EL (cell line): ENCODE measurements around the gene NR0B2.

ENCODE experiments used
- DNase-seq: peaks from one replicate; pipeline ENCODE4 v3.0.0-alpha.2; 2016

Gene NR0B2

GRCh38 chr1:26932531-26932930 is 18.8 kb upstream of the NR0B2 start:
- no peak for DNase-seq

DNA sequence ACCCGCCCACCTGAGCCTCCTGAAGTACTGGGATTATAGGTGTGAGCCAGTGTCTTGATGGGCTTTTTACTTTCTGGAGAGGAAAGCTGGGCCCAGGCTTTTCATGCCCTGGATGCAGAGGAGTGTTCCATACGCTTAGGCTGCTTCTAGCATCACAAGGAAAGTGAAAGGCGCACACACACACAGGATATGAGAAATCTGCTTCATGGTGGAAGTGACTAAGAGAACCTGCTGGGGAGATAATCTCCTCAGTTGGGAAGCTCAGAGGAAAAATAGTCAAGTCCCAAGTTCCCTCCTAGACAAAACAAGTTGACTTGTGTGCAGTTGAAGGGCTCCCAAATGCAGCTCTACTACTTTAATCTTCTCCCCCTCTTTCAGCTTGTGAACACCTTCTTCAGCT is 9.9 kb upstream of the NR0B2 start:
- DNase-seq: peak; percentile 47

GRCh38 chr1:26922901-26923300 is 9.1 kb upstream of the NR0B2 start:
- DNase-seq: no peak

GRCh38 chr1:26922431-26922729 is 8.6 kb upstream of the NR0B2 start:
- no peak for DNase-seq

DNA sequence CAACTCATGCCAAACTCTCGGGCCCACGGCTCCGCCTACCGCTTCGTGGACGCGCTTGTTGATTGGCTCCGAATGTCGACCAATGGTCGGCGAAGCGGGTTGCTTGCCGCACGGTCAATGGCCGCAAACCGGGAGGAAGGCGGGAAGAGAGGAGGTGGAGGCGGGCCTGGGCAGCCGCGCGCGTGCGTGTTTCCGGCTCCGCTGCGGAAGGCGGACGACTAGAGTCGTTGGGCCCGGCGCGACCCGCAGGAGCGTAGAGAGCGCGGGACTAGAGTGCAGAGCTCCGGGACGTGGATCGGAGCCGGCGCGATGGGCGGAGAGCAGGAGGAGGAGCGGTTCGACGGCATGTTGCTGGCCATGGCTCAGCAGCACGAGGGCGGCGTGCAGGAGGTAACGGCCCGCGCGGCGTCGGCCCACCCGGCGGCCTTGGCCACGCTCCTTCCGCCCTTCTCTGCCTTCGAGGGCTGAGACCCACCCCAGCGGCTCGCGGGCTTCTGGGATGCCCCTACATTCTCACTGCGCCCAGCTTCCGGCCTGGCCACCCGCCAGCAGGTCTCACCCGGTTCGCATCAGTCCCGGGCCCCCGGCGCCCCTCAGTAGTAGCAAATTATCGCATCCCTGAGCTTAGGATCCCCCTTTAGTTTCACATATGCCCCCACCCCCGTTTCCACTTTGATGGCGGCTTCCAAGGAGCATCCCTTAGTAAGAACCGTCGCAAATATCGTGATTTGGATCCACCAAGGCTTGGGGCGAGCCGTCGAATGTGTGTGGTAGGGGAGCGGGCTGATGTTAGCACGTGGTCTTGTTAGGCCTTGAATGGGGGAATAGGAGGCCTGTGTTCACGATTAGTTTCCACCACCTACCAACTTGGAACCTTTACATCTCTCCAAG is 8.0 kb upstream of the NR0B2 start, which contains the start of gene NUDC:
NUDC (plus strand) TSS at position 204 of the 891 bp plus-strand sequence; CDS start at position 310, 106 bp downstream.
- peak; percentile 97 for DNase-seq

GRCh38 chr1:26921126-26921539 is 7.4 kb upstream of the NR0B2 start:
- DNase-seq: no peak

GRCh38 chr1:26915204-26915842 is 1.5 kb upstream of the NR0B2 start:
- DNase-seq: no peak

DNA sequence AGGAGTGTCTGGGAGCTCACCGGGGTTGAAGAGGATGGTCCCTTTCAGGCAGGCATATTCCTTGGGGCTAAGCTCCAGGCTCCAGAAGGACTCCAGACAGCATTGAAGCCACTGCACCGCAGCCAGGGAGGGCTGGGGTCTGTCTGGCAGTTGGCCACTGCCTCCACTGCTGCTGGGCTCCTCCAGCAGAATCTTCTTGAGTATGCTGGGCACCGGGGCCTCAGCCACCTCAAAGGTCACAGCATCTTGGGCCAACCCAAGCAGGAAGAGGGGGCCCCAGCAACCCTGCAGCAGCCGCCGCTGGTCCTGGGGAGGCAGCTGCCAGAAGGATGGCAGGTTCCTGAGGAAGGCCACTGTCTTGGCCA is 404 bp downstream of the NR0B2 start:
- no peak for DNase-seq

DNA sequence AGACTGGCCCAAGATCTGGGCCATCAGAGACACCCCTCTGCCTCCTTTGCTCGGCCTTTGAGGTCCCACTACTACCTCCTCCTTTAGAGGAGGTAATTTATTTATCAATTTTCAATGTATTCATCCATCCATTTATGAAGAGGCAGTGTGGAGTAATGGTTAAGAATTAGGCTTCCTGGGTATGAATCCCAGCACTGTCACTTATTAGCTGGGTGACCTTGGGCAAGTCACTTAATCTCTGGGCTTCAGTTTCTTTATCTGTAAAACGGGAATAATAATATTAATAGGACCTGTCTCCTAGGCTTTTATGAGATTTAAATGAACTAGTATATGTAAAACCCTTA is 1.7 kb downstream of the NR0B2 start:
- DNase-seq: no peak

DNA sequence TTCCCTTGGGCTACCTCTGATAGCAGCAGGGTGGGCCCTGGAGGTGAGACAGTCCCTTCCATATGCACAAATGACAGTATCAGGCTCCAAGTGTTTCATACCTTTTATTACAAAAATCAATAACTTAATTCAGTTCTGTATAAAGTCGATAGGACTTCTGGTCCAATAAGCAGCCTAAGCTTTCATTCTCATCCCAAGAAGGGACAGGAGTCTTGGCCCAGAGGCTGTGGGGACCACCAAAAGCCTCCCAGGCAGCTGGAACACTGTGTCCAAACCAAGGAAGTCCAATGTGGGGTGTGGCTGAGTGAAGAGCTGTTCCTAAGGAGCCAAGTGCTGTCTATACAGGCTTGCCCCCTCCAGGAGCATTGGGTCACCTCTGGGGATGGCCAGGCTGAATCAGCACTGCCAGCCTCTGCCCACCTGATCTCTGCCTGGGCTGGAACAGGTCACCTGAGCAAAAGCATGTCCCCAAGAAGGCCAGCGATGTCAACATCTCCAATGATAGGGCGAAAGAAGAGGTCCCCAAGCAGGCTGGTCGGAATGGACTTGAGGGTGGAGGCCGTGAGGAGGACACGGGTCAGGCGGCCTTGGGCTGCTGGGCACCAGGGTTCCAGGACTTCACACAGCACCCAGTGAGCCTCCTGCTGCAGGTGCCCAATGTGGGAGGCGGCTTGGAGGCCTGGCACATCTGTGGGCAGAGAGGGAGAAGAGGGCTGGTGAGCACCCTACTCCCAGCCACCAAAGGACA is 2.2 kb downstream of the NR0B2 start:
- no peak for DNase-seq

DNA sequence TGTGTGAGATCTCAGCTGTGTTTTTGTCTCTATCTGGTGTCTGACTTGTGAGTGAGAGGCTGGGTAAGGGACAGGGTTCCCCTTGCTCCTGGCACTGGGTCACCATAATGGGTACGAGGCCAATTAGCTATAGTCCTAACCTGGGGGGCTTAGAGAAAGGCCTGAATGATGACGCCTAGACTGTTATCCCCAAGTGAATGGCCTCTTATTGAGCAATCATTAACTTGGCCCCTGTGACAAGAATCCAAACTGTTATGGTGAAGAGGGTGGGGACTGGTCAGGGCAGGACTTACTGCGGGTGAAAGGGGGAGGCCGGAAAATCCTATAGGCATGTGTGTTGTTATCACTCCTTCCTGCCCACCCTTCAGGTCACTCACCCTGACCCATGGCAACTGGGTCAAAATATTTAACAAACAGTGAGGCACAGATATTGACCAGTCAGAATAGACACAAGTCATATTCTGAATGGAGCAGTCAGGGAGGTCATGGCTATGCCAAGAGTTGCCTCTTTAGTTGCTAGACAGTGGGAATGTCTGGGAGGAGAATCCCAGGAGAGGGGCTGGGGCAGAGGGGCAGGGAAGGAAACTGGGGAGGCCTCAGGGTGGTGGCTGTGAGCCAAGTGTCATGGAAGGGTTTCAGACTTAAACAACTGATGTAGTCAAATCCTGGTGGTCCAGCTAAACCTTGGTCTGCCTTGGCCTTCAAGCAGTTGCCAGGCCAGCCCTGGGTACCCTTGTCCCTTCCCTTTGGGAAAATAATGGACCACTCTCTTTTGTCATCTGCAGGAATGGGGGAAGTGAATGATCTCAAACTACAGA is 3.2 kb downstream of the NR0B2 start:
- DNase-seq: no peak

GRCh38 chr1:26909951-26910342 is 3.8 kb downstream of the NR0B2 start:
- DNase-seq: no peak

DNA sequence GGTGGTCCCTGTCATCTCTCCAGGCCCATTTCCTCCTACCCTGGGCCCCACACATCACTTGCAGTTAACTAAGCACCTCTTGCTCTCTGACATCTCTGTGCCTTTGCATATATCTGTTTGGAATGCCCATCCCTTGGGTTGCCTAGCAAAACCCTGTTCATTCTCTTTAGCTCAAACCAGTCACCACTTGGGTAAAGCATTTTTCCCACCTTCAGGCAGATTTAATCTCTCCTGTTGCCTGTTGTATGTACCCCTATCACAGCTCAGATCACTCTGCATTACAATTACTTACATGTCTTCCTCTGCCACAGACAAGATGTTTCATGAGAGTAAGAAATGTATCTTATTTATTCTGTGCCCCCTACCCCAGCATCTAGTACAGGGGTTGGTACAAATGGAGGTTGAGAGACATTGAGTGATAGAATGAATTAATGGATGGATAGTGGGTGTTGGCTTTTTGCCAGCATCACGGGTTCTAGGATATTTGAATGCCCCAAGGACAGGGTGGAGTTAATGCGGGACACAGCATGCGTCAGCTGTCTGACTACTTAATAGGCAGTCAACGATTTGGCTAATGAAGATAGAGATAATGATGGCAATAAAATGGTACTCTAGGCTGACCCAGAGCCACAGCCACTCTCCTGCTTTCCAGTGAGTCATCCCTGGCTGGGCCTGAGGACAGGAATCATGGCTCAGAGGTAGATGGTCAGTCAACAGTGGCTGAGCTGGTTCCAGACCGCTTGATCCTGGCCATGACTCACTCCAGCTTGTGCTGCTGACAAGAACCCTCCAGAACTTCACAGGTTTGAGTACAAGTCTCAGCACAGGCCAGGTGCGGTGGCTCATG is 6.5 kb downstream of the NR0B2 start:
- peak; percentile 93 for DNase-seq

DNA sequence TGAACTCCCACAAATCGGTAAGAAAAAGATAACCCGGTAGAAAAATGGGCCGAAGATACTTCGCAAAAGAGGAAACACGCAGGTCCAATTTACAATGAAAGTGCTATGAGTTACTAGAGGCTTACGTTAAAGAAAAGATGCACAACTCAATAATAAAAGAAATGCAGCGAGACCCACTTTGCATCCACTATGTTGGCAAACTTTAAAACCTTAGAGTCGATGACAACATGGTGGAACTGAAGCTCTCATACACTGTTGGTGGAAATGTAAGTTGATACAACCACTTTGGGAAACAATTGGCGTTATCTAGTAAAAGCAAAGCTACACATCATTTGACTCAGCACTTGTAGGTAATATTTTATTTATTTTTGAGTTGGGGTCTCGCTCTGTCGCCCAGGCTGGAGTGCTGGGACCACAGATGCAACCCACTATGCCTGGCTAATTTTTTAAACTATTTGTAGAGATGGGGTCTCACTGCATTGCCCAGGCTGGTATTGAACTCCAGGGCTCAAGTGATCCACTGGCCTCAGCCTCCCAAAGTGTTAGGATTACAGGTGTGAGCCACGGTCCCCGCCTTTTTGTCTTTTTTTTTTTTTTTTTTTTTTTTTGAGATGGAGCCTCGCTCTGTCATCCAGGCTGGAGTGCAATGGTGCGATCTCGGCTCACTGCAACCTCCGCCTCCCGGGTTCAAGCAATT is 12.8 kb downstream of the NR0B2 start:
- DNase-seq: no peak

DNA sequence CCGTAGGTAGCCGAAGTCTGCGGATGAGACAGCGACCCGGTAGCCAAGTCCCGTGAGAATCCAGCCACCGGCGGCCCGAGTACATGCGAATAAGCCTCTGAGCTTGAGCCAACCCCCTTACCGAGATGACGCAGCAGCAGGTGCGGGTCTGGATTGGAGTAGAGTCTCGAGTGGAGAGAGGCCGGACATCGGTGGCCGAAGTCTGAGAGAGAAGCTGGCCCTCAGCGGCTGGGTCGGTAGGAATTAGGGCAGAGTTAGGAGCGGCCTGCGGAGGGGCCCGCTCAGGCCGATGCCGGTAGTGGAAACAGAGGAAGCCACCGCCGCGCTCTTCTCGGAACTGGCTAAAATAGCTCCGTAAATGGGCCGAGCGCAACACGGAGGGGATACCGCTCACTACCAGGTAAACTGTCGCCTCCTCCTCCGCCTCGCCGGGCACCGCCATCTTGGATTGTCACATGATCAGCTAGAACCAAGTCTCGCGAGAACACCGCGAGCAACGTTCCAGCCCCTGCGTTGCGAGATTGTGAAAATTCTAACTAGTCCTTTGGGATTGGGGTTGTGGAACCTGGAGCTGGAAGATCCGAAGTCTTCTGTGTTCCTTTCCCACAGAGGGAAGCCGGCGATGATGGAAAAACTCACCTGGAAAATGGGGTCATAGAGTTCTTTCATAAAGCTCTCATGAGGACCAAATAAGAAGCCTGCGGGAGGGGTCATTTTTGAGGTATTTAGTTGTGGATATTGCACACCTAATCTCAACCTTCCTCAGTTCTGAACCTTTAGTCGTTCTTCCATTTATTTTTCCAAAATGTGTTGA is 13.6 kb downstream of the NR0B2 start, which contains the start of gene GPATCH3:
GPATCH3 (minus strand) TSS at position 467 of the 814 bp plus-strand sequence; CDS start at position 442, 25 bp downstream.
- DNase-seq: peak; percentile 92

- no peak for DNase-seq
These were observed 16.4 kb downstream of the NR0B2 start for GRCh38 chr1:26897351-26897750.

DNA sequence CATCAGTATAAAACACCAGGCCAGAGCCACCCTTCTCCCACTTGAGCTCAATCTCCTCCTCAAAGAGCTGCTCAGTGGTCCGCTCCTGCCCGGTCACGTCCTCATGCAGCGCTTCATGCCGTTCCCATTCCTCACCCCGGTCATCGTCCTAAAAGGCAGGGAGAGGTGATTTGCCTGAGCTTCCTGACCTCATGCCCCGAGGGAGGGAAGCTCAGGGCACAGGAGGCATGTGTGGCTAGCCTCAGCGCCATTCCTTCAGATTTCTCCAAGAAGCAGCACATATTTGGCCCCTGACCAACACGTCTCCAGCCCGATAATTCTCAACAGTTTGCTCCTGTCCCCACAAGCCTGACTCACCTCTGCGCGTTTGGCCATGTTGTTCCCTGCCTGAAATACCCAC is 19.5 kb downstream of the NR0B2 start:
- no peak for DNase-seq

DNA sequence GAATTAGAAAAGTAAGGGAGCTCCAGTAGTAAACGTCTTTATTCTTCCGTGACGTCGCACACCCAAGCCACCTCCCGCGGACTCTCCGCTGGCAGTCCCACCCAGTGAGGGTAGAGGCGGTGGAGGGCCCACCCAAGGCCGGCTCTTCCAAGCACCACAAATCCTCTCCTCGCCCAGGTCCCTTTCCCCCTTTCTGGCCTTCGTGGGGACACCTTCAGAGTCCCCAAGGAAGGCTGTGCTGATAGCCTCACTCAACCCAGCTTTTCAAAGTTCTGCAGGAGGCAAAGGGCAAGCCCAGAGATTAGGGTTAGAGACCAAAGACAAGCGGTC is 23.3 kb downstream of the NR0B2 start:
- no peak for DNase-seq

DNA sequence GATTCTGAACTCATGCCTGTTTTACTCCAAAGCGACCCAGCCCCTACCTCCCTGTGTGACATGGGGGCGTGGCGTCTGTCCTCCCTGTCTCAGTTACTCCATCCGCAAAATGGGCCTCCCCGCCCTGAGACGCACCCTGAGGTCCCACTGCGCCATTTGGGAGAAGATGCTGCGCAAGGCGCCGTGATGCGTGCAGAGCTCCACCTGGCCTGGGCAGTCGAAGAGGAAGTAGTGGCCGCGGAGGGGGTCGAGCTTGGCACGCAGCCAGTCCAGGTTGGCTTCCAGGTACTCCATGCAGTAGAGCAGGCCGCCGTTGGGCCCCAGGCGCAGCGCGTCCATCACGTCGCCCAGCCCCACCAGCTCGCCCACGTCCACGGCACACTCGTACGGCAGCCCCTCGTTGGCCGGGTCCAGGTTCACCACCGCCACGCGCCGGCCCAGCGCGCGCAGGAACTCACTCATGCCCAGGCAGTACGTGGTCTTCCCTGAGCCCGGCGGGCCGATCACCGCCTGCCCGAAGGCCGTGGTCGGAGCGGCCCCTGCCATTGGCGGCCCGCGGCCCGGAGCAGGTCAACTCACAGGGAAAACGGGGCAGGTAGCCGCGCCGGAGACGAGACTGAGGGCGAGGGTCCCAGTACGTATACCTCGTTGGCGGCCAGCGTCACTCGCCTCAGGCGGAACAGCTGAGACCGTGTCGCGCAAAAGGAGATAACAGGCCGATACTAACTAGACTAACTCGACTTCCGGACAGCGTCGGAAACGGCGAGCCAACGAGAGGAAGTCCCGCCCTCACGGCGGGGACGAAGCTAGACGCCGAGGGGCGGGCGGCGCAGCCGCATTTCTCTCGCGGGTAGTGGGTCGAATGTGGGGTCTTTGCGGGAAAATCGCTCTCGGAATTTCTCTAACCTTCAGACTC is 24.0 kb downstream of the NR0B2 start, which contains the start of gene GPN2:
GPN2 (minus strand) TSS at position 733 of the 916 bp plus-strand sequence; CDS start at position 546, 187 bp downstream.
- peak; percentile 76 for DNase-seq
